Medulla oblongata (tissue), 1 donor: ENCODE data around the gene SCP2.
"Not testable (repeated sequence)": the region's sequence is repeated elsewhere in the genome, so short reads cannot be mapped to it uniquely, and the experiment has no call there.

Experiments
- DNase-seq: peaks from one replicate; pipeline ENCODE4 v3.0.0-alpha.2; 2015; ENCODE audit errors: extremely low spot score

The SCP2 gene

GRCh38 chr1:52973841-52974240, 46.8 kb downstream of the SCP2 start:
- no peak for DNase-seq

- DNase-seq, result no peak
Observed at GRCh38 chr1:52976183-52977035, 49.3 kb downstream of the SCP2 start.

- no peak for DNase-seq
Observed at GRCh38 chr1:52978045-52978444, 51.0 kb downstream of the SCP2 start.

- DNase-seq, result not testable (repeated sequence)
Observed at GRCh38 chr1:52992733-52993132, 65.7 kb downstream of the SCP2 start.

- no peak for DNase-seq
Observed at GRCh38 chr1:52994656-52995055, 67.6 kb downstream of the SCP2 start.

GRCh38 chr1:52996653-52997052, 69.6 kb downstream of the SCP2 start:
- no peak for DNase-seq

- DNase-seq, result peak; percentile 64
Observed at GRCh38 chr1:53001128-53001527, 74.1 kb downstream of the SCP2 start.

- not testable (repeated sequence) for DNase-seq
Observed at GRCh38 chr1:53006612-53007011, 79.5 kb downstream of the SCP2 start.

- DNase-seq, result not testable (repeated sequence)
Observed at GRCh38 chr1:53010247-53010646, 83.2 kb downstream of the SCP2 start.

GRCh38 chr1:53011175-53011574, 84.1 kb downstream of the SCP2 start:
- no peak for DNase-seq

GRCh38 chr1:53014791-53015507, 87.9 kb downstream of the SCP2 start:
- DNase-seq, result peak; percentile 90

GRCh38 chr1:53015508-53015860, 88.4 kb downstream of the SCP2 start:
- DNase-seq, result peak; percentile 11

- no peak for DNase-seq
Observed at GRCh38 chr1:53016705-53017104, 89.6 kb downstream of the SCP2 start.

GRCh38 chr1:53020588-53020987, 93.5 kb downstream of the SCP2 start:
- no peak for DNase-seq

- DNase-seq, result no peak
Observed at GRCh38 chr1:53022179-53022578, 95.1 kb downstream of the SCP2 start.

GRCh38 chr1:53023546-53023945, 96.5 kb downstream of the SCP2 start:
- DNase-seq, result no peak

- no peak for DNase-seq
Observed at GRCh38 chr1:53024117-53024516, 97.0 kb downstream of the SCP2 start.

GRCh38 chr1:53025034-53025768, 98.1 kb downstream of the SCP2 start:
- DNase-seq, result no peak

- no peak for DNase-seq
Observed at GRCh38 chr1:53025769-53026112, 98.7 kb downstream of the SCP2 start.

GRCh38 chr1:53026254-53026653, 99.2 kb downstream of the SCP2 start:
- DNase-seq, result no peak

- no peak for DNase-seq
Observed at GRCh38 chr1:53031732-53032131, 104.7 kb downstream of the SCP2 start.

GRCh38 chr1:53037159-53037558, 110.1 kb downstream of the SCP2 start:
- DNase-seq, result no peak

GRCh38 chr1:53038566-53038965, 111.5 kb downstream of the SCP2 start:
- DNase-seq, result no peak
